Nasal cavity respiratory epithelium epithelial cell of viscerocranial mucosa (primary cell): ENCODE results near the gene DHRS12. TPM values are rescaled to one million over a fixed set of nuclear protein-coding genes. Genes with fewer than 3 reads are reported as not detected.

Experiments used
- total RNA-seq: library from RNA; depleted of rRNA; stranded (reverse); fragments of >200 nt; gene quantifications from 2 replicates; pipeline ENCODE4 v1.2.3, GENCODE V29; 2014

DHRS12 gene, protein sequence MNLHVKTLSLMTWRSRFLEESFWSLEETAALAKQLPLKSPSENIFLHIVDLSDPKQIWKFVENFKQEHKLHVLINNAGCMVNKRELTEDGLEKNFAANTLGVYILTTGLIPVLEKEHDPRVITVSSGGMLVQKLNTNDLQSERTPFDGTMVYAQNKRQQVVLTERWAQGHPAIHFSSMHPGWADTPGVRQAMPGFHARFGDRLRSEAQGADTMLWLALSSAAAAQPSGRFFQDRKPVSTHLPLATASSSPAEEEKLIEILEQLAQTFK
- 4.8 TPM in 2 replicates for total RNA-seq

DNA sequence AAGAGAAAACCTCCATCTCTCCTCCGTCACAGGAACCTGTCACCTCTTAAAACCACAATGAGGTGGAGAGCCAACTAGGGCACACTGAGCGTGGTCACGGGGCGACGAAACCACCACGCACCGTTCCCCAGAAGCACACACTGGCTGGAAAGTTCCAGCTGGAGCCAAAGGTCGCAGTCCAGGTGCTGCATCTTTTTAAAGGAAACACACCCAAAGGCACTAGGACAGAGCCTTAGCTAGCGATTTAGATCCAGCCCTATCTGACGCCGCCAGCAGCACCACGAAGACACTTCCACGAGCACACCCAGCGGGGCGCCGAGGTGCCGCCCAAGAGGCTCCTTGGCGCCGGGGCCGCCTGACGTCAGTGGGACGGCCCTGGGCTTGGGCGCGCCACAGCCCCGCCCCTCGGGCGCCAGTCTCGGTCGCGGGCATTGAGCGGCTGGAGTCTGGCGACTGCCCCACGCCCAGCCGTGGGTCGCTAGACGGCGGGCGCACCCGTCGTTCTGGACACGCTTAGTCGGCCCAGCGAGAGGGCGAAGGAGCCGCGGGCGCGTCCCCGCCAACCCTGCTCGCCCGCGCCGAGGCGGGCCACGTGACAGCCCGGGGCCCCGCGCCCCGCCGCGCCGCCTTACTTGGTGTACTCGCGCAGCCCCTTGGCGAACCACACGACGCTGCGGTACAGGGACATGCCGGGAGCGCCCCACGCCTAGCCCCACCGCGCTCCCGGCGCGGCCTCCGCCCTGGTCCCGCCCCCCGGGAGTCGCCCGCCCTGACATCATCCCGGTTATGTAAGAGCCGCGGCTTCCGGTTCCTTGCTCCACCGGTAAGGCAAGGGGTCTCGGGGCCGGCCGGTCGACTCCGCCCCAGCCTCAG lies at the start of gene DHRS12:
TSS of gene DHRS12 (minus strand) at position 742 of the 873 bp plus-strand sequence. CDS start 4,504 bp downstream, outside the sequence.

DNA sequence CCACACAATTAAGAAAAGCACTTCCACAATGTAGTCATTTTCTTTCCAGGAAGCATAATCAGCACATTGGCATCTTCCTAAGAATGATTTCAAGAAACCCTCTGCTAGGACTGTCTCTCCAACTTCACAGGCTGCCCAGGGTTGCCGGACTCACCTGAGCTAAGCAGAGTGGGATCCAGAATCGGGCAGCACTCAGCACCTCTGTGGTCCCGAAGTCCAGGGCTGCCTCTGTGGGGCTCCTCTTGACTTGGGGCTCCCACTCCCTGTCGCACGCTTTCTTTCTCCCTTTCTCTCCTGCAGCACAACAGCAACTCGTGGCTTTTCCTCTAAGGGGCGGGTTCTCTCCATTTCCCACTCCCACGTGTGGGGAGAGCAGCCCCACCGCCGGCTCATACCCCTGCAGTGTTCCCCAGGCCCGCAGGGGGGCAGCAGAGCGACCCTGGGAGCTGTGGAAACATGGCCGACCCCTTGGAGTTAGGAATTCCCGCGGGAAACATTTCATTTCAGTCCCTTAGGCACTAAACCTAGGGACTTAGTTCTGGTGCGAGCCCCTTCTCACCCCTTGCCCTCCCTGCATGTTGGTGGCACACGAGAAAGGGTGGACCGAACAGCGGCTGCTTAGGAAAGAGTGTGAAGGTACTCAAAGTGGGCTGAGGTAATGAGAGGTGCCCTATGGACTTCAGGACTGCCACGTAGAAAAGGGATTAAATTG lies 41.1 kb upstream of the DHRS12 start, which contains the start of gene TMEM272:
TSS of gene TMEM272 (minus strand) at position 316 of the 712 bp plus-strand sequence. CDS start 6,647 bp downstream, outside the sequence.

Other genes starting within 250 kb of the DHRS12 start
- gene WDFY2, start 219.7 kb downstream of the DHRS12 start, total RNA-seq: 9.9 and 23.1 TPM in 2 replicates
- not detected in 2 replicates for gene TMEM272, start 41.0 kb upstream of the DHRS12 start, total RNA-seq
- gene CCDC70, start 57.8 kb upstream of the DHRS12 start, total RNA-seq: not detected in 2 replicates
- gene ATP7B, start 207.3 kb upstream of the DHRS12 start, total RNA-seq: 5.1 and 8.0 TPM in 2 replicates
- gene ALG11, start 208.2 kb upstream of the DHRS12 start, total RNA-seq: 25.3 and 28.8 TPM in 2 replicates
- 15.0 and 28.5 TPM in 2 replicates for gene UTP14C, start 220.5 kb upstream of the DHRS12 start, total RNA-seq